HG03159 (cell line): ENCODE results near the gene ANP32E.

Experiments used
- ATAC-seq: cut with Tn5 transposase; IDR thresholded peaks from one replicate; pipeline ENCODE4 v1.9.1; 2021; ENCODE audit warnings: mild to moderate bottlenecking, moderate library complexity; ENCODE audit not compliant: unreplicated experiment

Gene ANP32E

DNA sequence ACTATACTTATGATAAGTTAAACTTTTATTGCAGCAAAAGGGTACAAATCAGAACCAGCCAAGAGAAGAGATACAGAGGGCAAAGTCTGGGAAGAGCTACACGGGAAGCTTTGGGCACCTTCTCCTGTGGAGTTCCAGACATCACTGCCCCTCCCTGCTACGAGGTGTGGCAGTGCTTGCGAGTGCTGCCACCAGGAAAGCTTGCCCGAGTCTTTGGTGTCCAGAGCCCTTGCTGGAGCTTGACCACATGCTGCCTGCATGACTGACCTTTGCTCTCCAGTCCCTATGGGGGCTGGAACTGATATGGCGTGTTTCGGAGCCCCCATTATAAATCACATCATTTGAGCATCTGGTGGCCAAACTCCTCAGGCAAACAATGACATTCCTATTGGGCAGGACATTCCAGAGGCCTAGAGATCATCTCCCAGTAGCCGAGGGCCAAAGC, 62.7 kb downstream of the ANP32E start:
- ATAC-seq = no peak

DNA sequence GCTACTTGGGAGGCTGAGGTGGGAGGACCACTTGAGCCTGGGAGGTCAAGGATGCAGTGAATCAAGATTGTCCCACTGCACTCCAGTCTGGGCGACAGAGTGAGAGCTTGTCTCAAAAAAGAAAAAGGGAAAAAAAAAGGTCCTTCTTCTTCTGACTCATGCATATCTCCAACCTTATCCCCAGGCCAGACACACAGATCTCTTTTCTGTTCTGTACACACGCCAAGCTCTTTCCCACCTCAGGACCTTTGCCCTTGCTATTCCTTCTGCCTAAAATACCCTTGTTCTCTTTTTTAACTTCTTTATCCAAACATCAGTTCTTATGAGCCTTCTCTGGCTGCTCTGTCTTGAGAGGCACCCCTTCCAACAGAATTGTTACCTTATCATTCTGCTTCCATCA, 64.1 kb downstream of the ANP32E start:
- ATAC-seq = no peak

DNA sequence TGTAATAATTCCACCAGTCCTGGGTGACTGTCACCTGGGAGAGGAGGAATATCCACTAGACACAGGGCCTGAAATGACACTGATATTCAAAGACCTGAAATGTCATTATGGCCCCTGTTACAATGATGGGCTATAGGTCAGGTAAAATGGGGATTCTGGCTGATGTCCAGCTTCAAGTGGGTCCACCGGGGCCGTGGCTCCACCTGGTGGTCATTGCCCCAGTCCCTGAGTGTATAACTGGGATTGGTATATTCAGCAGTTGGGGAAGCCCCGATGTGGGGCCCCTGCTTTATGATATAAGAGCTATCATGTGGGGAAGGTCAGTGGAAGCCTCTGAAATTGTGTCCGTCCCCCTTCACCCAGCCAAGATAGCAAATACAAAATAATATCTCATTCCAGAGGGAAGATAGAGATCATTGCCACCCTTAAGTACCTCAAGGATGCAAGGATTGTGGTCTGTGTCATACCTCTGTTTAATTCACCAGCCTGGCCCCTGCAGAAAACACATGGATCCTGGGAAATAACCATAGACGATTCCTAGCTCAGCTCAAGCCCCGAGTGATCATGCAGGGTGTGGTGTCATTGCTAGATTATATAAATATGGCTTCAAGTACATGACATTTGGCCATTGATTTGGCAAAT, 66.8 kb downstream of the ANP32E start:
- no peak for ATAC-seq
